Ectodermal cell (in vitro differentiated cells): ENCODE data around the gene SMIM8. TPM values are rescaled to one million over a fixed set of nuclear protein-coding genes. Genes with fewer than 3 reads are reported as not detected.

Source experiments
- H3K27ac ChIP-seq: 2 replicates; pipeline ENCODE4 v1.7.0; 2013; ENCODE audit warnings: mild to moderate bottlenecking, low read depth, low read length; ENCODE audit not compliant: insufficient read depth, poor library complexity, severe bottlenecking
- H3K27me3 ChIP-seq: 2 replicates; pipeline ENCODE4 v1.7.0; 2013; ENCODE audit warnings: mild to moderate bottlenecking, low read length; ENCODE audit not compliant: insufficient read depth, control insufficient read depth, poor library complexity, severe bottlenecking
- H3K36me3 ChIP-seq: one replicate; pipeline ENCODE4 v1.7.0; 2013; ENCODE audit warnings: low read length; ENCODE audit not compliant: control insufficient read depth, insufficient read depth
- H3K4me1 ChIP-seq: one replicate; pipeline ENCODE4 v1.7.0; 2013; ENCODE audit warnings: low read length; ENCODE audit not compliant: control insufficient read depth, insufficient read depth
- H3K4me3 ChIP-seq: 2 replicates; pipeline ENCODE4 v1.7.0; 2013; ENCODE audit warnings: low read depth, low read length, control low read depth; ENCODE audit not compliant: insufficient read depth
- H3K9me3 ChIP-seq: 2 replicates; pipeline ENCODE4 v1.7.0; 2013; ENCODE audit warnings: mild to moderate bottlenecking, low read length, moderate library complexity; ENCODE audit not compliant: control insufficient read depth
- WGBS, 2 experiments: methylation state at CpG; one replicate each; pipeline ENCODE4 v1.1.7; 2013; ENCODE audit warnings: missing lambda C conversion rate in 2 of 2; 5-methylcytosine and 5-hydroxymethylcytosine counted together
- polyA plus RNA-seq, 4 experiments: library from polyadenylated mRNA; stranded (reverse); fragments of 50-300 nt; gene quantifications; one replicate each; pipeline ENCODE4 v1.2.3, GENCODE V29; 2013

Gene SMIM8, protein sequence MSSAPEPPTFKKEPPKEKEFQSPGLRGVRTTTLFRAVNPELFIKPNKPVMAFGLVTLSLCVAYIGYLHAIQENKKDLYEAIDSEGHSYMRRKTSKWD
- 15.5 TPM for polyA plus RNA-seq (2013, experiment 1 of 4)
- 18.0 TPM for polyA plus RNA-seq (2013, experiment 2 of 4)
- 13.6 TPM for polyA plus RNA-seq (2013, experiment 3 of 4)
- polyA plus RNA-seq (2013, experiment 4 of 4), result 14.5 TPM

DNA sequence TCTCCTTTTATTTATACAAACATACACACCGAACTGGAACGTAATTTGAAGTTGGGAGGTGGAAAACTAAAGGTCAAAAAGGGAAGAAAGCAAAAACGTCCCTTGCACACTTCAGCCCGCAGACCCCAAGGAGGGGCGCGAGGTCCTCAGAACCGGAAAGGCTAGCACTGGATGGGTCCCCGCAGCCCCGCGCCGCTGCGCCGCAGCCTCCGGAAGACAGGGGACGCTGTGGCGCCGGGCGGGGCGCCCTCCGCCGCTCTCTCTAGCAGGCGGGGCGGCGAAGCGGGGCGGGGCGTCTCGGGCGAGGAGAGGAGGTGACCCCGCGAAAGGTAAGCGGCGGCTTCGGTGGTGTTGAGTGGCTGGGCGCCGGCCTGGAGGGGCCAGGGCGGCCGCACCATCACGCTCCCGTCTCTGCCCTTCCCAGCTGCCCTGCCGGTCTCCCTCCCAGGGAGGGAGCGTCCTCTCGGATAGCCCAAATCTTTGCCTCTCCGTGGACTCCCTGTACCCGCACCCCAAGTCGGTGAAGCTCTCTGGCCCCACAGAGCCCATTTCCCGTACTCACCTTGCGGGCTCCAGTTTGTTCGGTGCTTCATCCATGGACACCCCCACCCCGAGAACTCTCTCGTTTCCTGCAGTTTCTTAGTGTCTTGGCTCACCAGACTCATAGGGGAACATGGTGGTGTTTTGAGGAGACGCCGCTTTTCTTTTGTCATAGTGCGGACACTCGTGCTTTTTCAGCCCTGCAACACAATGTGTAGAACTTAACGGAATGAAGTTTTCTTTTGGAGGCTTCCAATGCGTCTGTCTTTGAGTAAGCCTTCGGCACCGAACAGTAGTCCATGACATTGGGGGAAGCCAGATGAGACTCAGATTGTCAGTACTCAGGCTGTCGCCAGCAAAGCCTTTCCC is at the start of gene SMIM8:
TSS of gene SMIM8 (plus strand) at position 285 of the 909 bp plus-strand sequence. CDS start 14,444 bp downstream, outside the sequence.
- Histone ChIP-seq H3K27me3 (no peaks in the 10 kb centered on the region), H3K4me1 (no peaks in the 10 kb centered on the region), H3K4me3 (peak within 1 kb of the TSS; percentile 99), H3K36me3 (no peaks in the 10 kb centered on the region), H3K27ac (no peak within 1 kb of the TSS), H3K9me3 (no peaks in the 10 kb centered on the region)
- WGBS, 2 experiments, result 2% methylated on average over 59 to 60 of the region's 60 CpGs

DNA sequence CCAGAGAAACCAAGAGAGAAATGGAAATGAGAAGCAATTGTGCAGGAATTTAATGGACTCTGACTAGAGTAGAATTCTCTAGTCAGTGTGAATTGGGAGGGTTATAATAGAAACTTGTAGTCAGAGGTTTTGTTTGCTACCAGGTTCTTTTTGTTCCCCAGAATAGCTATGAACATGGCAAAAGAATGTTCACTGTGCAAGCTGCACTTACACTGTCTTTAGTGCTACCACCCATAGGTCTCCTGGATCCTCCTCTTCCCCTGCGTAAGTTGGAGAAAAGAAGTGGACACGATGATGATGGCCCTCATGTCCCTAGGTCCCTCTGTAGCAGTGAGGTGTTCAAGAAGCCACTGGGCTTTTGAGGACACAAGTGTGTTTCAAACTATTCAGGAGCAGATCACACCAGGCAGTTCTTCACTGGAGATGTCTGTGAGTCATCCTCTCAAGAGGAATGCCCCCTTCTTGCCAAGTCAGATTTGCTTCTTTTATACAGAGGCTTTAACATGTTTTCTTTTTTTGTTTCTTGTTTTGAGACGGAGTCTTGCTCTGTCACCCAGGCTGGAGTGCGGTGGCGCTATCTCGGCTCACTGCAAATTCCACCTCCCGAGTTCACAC is 47.6 kb upstream of the SMIM8 start:
- 93 to 94% methylated on average over 7 of the region's 7 CpGs for WGBS, 2 experiments
- no peaks in the 10 kb centered on the region for H3K4me1 ChIP-seq
- H3K4me3 ChIP-seq, result no peak overlapping the region
- H3K36me3 ChIP-seq, result no peaks in the 10 kb centered on the region
- no peaks in the 10 kb centered on the region for H3K27me3 ChIP-seq
- H3K9me3 ChIP-seq, result no peaks in the 10 kb centered on the region
- no peak overlapping the region for H3K27ac ChIP-seq

DNA sequence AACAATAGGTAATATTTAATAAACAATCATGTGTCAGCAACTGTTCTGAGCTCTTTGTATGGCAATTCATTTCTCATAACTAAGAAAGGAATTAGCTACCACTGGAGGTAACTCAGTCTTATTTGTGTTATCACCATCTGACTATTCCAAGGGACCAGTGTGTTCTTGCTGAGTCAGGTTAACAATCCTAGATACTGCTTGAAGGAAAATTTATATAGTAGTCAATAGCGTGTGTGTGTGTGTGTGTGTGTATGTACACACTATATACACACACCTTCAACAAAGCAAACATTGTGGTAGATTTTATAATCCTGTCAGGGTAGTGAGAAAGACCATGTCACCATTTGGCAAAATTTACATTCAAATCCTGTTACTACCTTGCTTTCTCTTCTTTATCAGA is 45.8 kb upstream of the SMIM8 start:
- no peaks in the 10 kb centered on the region for H3K4me1 ChIP-seq
- H3K4me3 ChIP-seq, result no peak overlapping the region
- WGBS, 2 experiments, result no CpG with 5 or more reads among the region's 1 CpG
- H3K27ac ChIP-seq, result no peak overlapping the region
- H3K36me3 ChIP-seq, result no peaks in the 10 kb centered on the region
- no peaks in the 10 kb centered on the region for H3K9me3 ChIP-seq
- H3K27me3 ChIP-seq, result no peaks in the 10 kb centered on the region

DNA sequence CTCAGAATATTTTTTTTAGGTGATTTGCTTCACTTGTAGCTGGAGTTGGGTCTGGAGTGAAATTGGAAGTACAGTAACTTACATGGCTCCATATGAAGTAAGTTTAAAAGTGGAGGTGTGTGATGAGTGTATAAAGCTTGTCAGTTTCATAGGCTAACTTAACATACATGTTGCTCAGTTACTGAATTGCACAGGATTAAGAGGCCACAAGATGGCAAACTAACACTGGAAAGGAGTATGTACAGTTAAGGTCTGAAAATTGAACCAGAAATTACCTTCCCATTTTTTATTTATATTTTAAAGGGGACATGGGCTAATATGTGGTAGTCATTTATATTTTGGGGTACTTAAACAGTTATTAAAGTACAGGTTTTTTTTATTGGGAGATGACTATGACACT is 45.3 kb upstream of the SMIM8 start:
- Histone ChIP-seq H3K36me3 (no peaks in the 10 kb centered on the region), H3K27me3 (no peaks in the 10 kb centered on the region), H3K27ac (no peak overlapping the region), H3K9me3 (no peaks in the 10 kb centered on the region), H3K4me1 (no peaks in the 10 kb centered on the region), H3K4me3 (no peak overlapping the region)

DNA sequence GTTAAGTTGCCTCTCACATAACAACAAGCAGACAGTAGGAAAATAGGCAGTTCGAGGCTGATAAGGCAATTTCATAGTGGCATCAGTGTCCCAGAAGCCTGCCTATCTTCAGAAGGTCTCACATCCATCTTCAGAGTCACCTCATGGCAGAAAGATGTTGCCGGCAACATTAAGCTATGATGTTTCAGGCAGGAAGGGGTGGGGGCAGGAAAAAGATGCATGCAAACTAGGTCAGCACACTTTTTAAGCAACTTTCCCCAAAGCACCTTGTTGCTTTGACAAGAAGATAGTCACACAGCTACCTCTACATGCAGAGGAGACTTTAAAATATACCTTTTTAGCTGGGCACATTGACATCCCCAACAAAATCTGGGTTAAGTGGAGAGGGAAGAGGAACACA is 43.2 kb upstream of the SMIM8 start:
- Histone ChIP-seq H3K27me3 (no peaks in the 10 kb centered on the region), H3K36me3 (no peaks in the 10 kb centered on the region), H3K9me3 (no peaks in the 10 kb centered on the region), H3K4me1 (no peaks in the 10 kb centered on the region), H3K4me3 (no peak overlapping the region), H3K27ac (no peak overlapping the region)
- WGBS, 2 experiments, result 93 to 94% methylated on average over 2 of the region's 2 CpGs

DNA sequence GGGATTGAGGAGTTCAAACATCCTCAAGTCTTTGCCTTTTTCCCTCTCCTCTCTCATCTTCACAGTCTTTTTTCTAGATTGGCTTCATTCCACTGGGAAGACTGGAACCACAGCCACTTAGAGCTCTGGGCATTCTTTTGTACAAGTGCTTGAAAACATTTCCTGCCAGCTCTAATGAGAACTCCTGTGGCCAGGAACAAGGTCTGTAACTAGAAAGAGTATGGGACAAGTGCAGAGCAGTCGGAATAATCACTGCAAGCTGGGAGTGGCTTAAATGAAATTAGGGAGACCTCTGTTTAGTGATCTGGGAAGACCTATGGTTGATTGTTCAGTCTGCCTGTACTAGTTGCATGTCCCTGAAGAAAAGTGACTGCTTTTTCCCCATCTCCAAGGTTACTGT is 41.0 kb upstream of the SMIM8 start:
- Histone ChIP-seq H3K27ac (no peak overlapping the region), H3K4me1 (no peaks in the 10 kb centered on the region), H3K27me3 (no peaks in the 10 kb centered on the region), H3K9me3 (no peaks in the 10 kb centered on the region), H3K36me3 (no peaks in the 10 kb centered on the region), H3K4me3 (no peak overlapping the region)
- 91 to 93% methylated on average over 1 of the region's 1 CpG for WGBS, 2 experiments

DNA sequence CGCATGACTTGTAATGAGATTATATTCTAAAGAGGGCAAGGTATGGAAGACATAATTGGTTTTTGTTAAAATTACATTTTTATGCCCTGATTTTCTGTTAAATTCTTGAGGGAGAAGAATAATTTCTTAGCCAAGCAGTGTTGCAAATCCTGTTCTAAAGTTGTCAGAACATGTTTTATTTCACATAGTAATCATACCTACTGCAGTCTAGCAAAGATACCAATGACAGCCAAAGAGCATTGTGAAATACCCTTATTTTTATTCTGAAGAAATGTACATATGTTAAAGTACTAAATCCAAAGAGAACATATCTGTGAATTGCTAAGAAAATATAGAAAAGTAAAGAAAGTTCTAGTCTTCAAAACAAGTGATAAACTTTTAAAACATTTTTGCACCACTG is 39.6 kb upstream of the SMIM8 start:
- no peaks in the 10 kb centered on the region for H3K4me1 ChIP-seq
- 100% methylated on average over 1 of the region's 1 CpG for WGBS, 2 experiments
- H3K4me3 ChIP-seq, result no peak overlapping the region
- no peaks in the 10 kb centered on the region for H3K36me3 ChIP-seq
- no peaks in the 10 kb centered on the region for H3K27me3 ChIP-seq
- H3K27ac ChIP-seq, result no peak overlapping the region
- H3K9me3 ChIP-seq, result no peaks in the 10 kb centered on the region

DNA sequence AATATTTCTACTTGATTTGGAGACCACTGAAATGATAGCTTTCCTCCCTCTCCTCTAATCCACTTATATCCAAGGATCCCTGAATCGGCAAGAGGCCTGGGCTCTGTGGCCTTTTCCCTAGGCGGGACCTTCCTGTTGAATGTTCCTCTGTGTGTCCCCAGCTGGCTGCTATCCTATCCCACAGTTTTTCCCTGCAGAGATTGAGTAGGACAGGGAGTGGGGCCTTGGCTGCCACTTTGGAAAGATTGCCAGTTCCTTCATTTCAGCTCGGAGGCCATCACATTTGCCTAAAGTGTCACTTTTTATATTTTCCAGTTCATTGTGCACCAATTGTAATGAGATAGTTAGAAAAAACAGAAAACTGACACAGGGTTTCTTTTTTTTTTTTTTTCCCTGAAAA is 38.9 kb upstream of the SMIM8 start:
- 91 to 92% methylated on average over 2 to 3 of the region's 3 CpGs for WGBS, 2 experiments
- no peaks in the 10 kb centered on the region for H3K36me3 ChIP-seq

DNA sequence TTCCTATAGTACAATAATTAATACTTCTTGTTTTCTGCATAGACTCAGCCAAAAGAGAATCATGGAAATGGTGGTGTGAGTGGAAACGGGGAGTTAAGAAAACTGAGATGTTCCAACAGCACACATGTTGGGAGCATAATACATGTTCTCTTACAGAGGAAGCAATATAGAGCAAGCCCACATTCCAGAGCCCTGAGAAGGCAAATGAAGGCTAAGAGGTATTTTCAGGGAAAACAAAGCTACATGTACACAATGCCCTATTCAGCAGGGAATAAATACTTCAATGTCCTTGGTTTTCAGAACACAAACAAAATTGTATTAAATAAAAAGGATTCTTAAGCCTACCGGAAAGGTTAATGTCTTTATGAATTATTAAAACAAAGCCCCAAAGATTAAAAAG is 35.1 kb upstream of the SMIM8 start:
- Histone ChIP-seq H3K4me3 (no peak overlapping the region), H3K9me3 (no peaks in the 10 kb centered on the region), H3K36me3 (no peaks in the 10 kb centered on the region), H3K27ac (no peak overlapping the region), H3K27me3 (no peaks in the 10 kb centered on the region), H3K4me1 (no peaks in the 10 kb centered on the region)
- 96 to 100% methylated on average over 1 of the region's 2 CpGs for WGBS, 2 experiments

More for the DNA sequence above, 38.9 kb upstream of the SMIM8 start:
- H3K27me3 ChIP-seq, result no peaks in the 10 kb centered on the region
- H3K4me1 ChIP-seq, result no peaks in the 10 kb centered on the region
- H3K27ac ChIP-seq, result no peak overlapping the region
- H3K4me3 ChIP-seq, result no peak overlapping the region
- no peaks in the 10 kb centered on the region for H3K9me3 ChIP-seq

DNA sequence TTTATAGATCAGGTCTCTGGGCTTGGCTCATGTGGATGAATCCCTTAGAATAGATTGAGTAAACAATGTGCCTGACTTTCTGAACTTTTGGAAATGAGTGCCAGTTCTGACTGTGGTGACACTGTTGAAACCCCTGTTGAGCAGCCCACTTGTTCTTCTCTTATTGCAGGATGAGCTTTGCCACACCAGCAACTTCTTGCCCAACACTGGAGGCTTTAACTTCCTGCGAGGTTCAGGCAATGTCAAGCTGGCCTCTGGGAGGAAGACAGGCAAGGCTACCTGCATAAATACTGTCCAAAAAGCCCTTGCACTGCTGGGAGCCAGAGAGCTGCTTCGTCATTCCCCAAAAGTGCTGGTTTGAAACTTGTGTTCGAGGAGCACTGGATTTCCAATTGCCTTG is 32.8 kb upstream of the SMIM8 start:
- H3K27me3 ChIP-seq, result no peaks in the 10 kb centered on the region
- no peak overlapping the region for H3K4me3 ChIP-seq
- no peaks in the 10 kb centered on the region for H3K9me3 ChIP-seq
- H3K27ac ChIP-seq, result no peak overlapping the region
- WGBS, 2 experiments, result 89 to 93% methylated on average over 3 of the region's 3 CpGs
- no peaks in the 10 kb centered on the region for H3K36me3 ChIP-seq
- no peaks in the 10 kb centered on the region for H3K4me1 ChIP-seq
